HG02970 (cell line): ENCODE results near the gene NFIA.
"Not testable (repeated sequence)": the region's sequence is repeated elsewhere in the genome, so short reads cannot be mapped to it uniquely, and the experiment has no call there.

Source experiments
- ATAC-seq: cut with Tn5 transposase; IDR thresholded peaks from one replicate; pipeline ENCODE4 v1.9.1; 2021; ENCODE audit warnings: mild to moderate bottlenecking, moderate library complexity, moderate number of reproducible peaks; ENCODE audit not compliant: unreplicated experiment, low FRiP score

Gene NFIA

GRCh38 chr1:61460191-61460590 is 377.8 kb downstream of the NFIA start:
- no peak for ATAC-seq

- ATAC-seq, result no peak
Observed at GRCh38 chr1:61461406-61462384, 379.3 kb downstream of the NFIA start.

DNA sequence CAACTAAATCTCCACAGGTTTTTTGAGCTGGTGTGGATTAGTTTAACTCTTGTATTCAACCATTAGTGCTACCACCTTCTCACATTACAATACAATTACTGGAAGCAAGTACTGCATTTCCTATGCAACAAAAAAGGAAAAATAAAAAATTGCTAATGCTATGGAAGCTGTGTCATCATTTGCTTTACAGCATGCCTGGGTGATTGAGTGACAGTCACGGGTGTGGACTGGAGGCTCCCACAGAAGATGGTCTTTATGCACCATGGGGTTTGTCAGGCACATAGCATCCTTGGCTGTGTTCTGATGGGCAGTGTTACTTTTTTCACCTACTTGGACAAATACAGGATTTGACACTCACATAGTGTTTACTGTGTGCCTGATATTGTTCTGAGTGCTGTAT is 380.3 kb downstream of the NFIA start:
- ATAC-seq, result no peak

DNA sequence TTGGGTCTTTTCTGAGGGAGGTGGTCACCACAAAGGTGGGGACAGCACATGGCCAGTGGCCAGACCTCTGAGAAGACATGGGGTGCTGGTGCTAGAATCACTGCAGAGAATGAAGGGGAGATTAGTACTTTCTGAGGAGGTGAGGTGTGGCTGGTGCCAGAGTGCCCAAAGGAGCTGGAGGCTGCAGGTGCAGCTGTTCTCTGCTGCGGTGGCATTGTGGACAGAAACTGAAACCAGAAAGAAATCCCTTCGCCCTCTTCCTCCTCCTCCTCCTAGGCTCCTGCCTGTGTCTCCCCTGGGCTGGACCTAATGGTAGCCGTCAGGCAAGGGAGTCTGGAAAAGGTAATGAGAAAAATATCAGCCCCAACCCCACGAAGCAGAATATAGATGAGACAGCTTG is 380.9 kb downstream of the NFIA start:
- no peak for ATAC-seq

GRCh38 chr1:61467836-61468235 is 385.5 kb downstream of the NFIA start:
- ATAC-seq, result not testable (repeated sequence)

- no peak for ATAC-seq
Observed at GRCh38 chr1:61469365-61469764, 387.0 kb downstream of the NFIA start.

GRCh38 chr1:61472876-61473275 is 390.5 kb downstream of the NFIA start:
- ATAC-seq, result no peak

DNA sequence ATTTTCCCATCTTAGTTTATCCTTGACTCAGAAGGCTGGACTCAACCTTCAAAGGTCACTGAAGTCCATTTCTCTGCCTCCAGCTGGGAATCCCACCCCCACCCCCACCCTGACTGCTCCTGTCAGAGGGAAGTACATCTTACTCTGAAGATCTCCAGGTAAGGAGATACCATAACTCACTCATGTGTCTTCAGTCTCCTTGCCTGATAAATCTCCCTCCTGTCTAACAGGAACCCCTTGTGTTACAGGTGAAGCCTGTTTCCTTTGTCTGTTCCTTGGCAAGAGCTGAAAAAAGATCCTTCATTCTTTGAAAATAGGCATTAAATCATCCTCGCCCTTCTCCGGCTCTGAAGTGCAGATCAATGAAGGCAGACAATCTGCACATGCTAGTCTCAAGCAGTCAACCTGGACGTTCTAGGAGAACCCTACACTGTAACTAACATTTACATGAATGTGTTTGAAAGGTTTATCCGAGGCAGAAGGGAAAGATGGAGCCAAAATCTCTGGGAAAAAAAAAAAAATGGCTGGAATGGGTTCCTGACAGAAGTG is 392.0 kb downstream of the NFIA start:
- no peak for ATAC-seq

DNA sequence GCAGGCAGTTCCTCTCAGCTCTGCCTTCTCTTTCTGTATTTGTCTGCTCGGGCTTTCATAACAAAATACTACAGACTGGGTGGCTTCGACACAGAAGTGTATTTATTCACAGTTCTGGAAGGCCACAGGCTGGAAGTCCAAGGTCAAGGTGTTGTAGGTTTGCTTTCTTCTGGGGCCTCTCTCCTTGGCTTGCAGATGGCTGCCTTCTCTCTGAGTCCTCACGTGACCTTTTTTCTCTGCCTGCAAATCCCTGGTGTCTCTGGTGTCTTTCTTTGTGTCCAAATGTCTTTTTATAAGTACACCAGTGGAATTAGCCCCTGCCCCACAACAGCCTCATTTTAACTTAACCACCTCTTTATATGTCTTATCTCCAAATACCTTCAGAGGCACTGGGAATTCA is 392.6 kb downstream of the NFIA start:
- no peak for ATAC-seq

DNA sequence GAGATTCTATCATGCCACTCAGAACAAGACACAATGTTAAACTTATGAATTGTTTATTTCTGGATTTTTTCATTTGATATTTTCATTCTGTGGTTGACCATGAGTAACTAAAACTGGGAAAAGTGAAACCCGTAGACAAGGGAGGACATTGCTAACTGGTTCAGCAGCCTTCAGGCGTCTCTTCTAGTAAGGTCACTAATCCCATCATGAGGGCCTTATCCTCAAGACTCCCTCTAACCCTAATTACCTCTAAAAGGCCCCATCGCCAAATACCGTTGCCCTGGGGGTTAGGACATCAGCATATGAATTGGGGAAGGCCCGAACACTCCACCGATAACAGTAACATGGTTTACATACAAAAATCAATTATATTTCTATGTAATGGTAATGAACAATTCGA is 394.9 kb downstream of the NFIA start:
- no peak for ATAC-seq

- ATAC-seq, result no peak
Observed at GRCh38 chr1:61480273-61480935, 398.0 kb downstream of the NFIA start.

DNA sequence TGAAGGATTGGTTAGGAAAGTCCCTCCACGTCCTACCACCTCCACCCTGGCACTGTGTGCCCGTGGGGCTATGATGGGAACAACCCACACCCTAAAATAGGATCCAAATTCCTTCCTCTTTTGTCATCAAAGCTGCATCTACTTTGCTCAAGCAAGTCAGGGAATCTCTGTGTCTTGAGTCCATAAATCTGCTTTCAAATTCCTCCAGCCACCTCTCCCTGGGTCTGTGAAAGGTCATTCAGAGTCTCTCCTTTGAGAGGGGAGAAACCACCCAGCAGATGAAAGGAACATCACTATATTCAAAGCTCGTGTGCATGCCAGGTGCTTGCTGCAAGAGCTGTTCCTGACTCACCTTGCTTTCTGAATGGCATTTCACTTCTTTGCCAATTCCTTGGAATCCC is 399.0 kb downstream of the NFIA start:
- no peak for ATAC-seq

- ATAC-seq, result no peak
Observed at GRCh38 chr1:61482170-61482734, 399.9 kb downstream of the NFIA start.

GRCh38 chr1:61486783-61487536 is 404.6 kb downstream of the NFIA start:
- no peak for ATAC-seq

- ATAC-seq, result no peak
Observed at GRCh38 chr1:61487801-61488200, 405.4 kb downstream of the NFIA start.

DNA sequence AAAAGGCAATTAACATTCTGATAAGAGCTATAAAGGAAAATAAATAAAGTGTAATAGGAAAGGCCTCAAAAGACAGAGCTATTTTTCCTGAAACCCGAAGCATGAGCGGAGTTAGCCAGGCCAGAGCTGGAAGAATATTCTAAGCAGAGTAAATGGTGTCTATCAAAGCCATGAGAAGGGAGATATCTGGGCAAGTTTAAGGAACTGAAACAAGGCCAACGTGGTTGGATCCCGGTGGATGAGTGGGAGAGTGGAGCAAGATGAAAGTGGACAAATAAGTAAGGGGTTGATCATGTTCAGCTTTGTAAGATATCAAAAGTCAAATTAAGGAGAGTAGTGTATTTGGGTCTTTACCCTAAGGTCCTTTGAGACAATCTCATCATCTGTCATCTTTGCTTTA is 408.6 kb downstream of the NFIA start:
- ATAC-seq, result no peak

- ATAC-seq, result no peak
Observed at GRCh38 chr1:61491497-61491896, 409.1 kb downstream of the NFIA start.

- no peak for ATAC-seq
Observed at GRCh38 chr1:61494000-61494399, 411.6 kb downstream of the NFIA start.

- no peak for ATAC-seq
Observed at GRCh38 chr1:61496501-61496900, 414.1 kb downstream of the NFIA start.

- no peak for ATAC-seq
Observed at GRCh38 chr1:61497013-61497412, 414.7 kb downstream of the NFIA start.
